Astrocyte of the cerebellum (primary cell): ENCODE results near the gene PLA2G15.
A peak's percentile ranks its signal among the peaks of the same experiment; 100 is the strongest.

ENCODE experiments used
- DNase-seq: peaks from one replicate; pipeline ENCODE4 v3.0.0-alpha.2; 2011; ENCODE audit warnings: low read depth
- H3K4me3 ChIP-seq: 2 replicates; pipeline ENCODE4 v1.5.1; 2011; ENCODE audit warnings: mild to moderate bottlenecking, low read depth, low read length, moderate library complexity
- in situ Hi-C: cut with HindIII; loops from 2 replicates; pipeline ENCODE4 v1.10.0; 2017; ENCODE audit warnings: low sequenced_read_pairs
- TF ChIP-seq, protein P1 (sequence below): IDR thresholded peaks from 2 replicates; pipeline ENCODE4 v1.5.1; 2012; ENCODE audit warnings: low read length, low read depth, moderate library complexity, mild to moderate bottlenecking; ENCODE audit errors: missing control alignments

Gene PLA2G15, protein sequence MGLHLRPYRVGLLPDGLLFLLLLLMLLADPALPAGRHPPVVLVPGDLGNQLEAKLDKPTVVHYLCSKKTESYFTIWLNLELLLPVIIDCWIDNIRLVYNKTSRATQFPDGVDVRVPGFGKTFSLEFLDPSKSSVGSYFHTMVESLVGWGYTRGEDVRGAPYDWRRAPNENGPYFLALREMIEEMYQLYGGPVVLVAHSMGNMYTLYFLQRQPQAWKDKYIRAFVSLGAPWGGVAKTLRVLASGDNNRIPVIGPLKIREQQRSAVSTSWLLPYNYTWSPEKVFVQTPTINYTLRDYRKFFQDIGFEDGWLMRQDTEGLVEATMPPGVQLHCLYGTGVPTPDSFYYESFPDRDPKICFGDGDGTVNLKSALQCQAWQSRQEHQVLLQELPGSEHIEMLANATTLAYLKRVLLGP

DNA sequence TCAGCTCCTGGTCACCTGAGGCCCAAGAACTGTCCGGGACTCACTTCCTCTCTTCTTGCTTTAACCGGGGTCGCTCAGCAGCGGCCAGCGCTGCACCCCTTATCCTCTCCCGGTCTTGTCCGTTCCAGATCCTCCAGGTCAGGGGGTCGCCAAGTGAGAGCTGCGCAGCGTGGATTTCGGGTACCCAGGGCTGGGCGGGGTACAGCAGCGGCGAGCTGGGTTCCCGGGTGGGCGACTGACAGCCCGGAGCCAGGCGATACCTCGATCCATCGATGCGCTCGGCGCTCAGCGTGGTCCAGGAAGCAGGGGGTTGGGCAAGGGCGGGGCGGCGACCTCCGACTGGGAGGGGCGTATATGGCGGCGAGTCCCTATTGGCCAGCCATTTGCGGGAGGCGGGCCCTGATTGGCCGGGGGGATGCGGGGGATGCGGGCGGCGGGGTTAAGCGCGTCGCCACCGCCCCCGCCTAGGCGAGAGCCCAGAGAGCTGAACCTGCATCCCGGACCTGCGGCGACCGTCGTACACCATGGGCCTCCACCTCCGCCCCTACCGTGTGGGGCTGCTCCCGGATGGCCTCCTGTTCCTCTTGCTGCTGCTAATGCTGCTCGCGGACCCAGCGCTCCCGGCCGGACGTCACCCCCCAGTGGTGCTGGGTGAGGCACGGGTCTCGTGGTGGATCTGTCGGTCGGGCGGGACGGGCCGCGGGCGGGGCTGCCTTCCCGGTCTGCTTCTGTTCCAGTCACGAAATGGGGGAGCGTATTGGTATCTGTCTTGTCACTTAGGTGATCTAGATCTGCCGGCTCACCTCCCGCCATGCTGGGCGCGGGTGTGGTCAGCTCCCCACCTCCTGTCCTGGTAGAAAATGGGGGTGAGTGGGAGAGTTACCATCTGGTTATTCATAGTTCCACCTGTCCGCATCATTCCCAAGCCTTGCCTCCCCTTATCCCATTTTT lies at the start of gene PLA2G15:
TSS of gene PLA2G15 (plus strand) at position 471 of the 951 bp plus-strand sequence. CDS start at position 525, 54 bp downstream.
- TF ChIP-seq, protein P1, sequence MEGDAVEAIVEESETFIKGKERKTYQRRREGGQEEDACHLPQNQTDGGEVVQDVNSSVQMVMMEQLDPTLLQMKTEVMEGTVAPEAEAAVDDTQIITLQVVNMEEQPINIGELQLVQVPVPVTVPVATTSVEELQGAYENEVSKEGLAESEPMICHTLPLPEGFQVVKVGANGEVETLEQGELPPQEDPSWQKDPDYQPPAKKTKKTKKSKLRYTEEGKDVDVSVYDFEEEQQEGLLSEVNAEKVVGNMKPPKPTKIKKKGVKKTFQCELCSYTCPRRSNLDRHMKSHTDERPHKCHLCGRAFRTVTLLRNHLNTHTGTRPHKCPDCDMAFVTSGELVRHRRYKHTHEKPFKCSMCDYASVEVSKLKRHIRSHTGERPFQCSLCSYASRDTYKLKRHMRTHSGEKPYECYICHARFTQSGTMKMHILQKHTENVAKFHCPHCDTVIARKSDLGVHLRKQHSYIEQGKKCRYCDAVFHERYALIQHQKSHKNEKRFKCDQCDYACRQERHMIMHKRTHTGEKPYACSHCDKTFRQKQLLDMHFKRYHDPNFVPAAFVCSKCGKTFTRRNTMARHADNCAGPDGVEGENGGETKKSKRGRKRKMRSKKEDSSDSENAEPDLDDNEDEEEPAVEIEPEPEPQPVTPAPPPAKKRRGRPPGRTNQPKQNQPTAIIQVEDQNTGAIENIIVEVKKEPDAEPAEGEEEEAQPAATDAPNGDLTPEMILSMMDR, result no peak
- peak within 1 kb of the TSS; percentile 97 for H3K4me3 ChIP-seq
- in situ Hi-C loops, result loop anchor here (5.0 kb wide), 1 partner anchor 87 kb away; no protein-coding TSS in a partner anchor
- peak; percentile 89 for DNase-seq

DNA sequence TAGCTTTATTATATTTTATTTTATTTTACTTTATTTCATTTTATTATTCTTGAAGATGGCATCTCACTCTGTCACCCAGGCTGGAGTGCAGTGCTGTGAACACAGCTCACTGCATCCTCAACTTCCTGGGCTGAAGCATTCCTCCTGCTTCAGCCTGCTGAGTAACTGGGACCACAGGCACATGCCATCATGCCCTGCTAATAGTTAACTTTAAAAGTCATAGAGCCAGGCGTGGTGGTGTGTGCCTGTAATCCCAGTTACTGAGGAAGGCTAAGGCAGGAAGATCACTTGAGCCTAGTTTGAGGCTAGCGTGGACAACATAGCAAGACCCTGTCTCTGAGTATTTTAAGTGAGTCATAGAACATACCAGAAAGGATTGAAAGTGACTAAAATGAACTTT lies 47.9 kb upstream of the PLA2G15 start:
- H3K4me3 ChIP-seq, result no peak overlapping the region
- no peak for DNase-seq
- TF ChIP-seq, protein P1, result no peak
- in situ Hi-C loops, result no loop called here

DNA sequence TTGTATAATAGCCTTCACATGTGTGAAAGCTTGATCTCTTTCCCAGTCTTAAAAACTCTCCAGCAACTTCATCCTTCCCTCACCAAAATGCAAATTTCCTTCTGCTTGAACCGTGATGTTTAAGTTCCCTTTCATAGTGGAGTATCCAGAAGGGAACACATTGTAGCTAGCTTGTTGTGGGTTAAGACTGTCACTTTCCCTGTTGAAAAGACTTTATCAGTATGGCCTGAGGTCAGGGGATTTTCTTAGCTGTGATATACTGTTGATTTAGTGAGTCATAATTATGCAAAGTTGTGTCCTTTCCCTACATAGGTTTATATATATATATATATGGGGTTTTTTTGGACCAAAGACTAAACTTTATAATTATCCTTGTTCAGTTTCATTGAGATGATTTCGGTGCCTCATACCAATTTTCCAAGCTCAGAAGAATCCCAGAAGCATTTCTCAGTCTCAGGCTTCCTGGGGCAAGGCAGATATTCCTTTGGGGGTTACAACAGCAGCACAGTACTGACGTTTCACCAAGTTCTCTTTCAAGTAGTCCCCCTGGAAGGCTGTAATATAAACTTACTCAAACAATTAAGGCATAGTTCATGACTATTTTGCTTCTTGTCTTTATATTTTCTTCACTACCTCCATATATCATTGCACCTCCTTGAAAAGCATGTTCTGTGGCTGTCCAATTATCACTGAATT lies 44.9 kb upstream of the PLA2G15 start:
- TF ChIP-seq, protein P1, result no peak
- in situ Hi-C loops, result no loop called here
- peak; percentile 1 for DNase-seq
- no peak overlapping the region for H3K4me3 ChIP-seq

DNA sequence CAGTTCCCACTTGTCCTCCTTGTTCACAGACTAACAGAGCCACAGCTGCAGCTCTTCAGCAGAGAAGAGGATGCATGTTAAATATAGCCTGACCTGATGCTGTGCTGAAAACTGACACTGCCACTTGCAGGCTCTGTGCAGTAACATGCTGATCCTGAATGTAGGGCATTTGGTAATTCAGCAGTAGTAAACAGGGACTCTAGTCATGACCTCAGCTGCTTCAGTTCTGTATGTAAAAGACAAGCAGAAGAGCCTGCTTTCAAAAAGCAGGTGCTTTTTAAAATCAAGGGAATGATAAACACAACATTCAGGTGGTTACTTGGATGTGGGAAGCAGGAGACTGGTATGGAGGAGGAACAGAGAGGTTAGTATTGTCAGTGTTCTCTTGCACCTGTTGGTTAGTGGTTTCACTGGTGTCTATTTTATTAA lies 43.1 kb upstream of the PLA2G15 start:
- no peak overlapping the region for H3K4me3 ChIP-seq
- in situ Hi-C loops, result no loop called here
- no peak for DNase-seq
- TF ChIP-seq, protein P1, result no peak

DNA sequence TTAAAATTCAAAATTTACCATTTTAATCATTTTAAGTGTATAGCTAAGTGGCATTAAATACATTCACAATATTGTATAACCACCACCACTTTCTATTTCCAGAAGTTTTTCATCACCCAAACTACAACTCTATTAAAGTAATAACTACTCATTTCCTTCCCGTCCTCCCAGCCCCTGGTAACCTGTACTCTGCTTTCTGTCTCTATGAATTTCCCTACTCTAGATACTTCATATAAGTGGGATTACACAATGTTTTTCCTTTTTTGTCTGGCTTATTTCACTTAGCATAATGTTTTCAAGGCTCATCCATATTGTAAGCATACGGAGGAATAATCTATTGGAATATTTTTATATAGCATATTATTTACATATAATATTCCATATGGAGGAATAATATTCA lies 38.9 kb upstream of the PLA2G15 start:
- H3K4me3 ChIP-seq, result no peak overlapping the region
- DNase-seq, result no peak
- in situ Hi-C loops, result no loop called here
- TF ChIP-seq, protein P1, result no peak

DNA sequence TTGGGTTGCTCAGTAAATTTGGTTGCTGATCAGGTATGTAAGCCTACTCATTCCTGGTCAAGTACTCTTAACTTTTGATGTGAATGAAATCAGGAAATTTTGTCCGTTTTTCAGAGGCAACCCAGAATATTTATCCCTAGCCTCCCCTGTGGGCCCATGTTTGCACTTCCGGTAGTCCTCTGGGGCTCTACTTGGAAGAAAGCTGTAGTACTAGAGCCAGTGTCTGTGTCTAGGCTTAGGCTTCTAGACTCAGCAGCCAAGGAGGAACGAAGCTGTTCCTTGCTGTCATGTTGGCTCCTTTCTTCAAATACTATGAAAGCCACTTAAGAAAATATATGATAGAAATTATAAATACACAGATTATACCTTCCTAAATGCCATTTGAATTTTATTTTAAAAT lies 30.4 kb upstream of the PLA2G15 start:
- TF ChIP-seq, protein P1, result no peak
- no peak overlapping the region for H3K4me3 ChIP-seq
- no peak for DNase-seq
- in situ Hi-C loops, result no loop called here
